Uterus (tissue), 4 donors: Measurements from ENCODE around the gene CORO6. TPM values are rescaled to one million over a fixed set of nuclear protein-coding genes. Genes with fewer than 3 reads are reported as not detected.

ENCODE experiments used
- DNase-seq, 2 donors: peaks; one replicate each; pipeline ENCODE4 v3.0.0-alpha.2; 2019 to 2020
- H3K27ac ChIP-seq, 2 donors: fragments of 200-600 bp; sonication (generic); 1 replicate in 1 of 2; 2 replicates in 1 of 2; pipeline ENCODE4 v1.5.1; 2016 to 2018
- H3K27me3 ChIP-seq, 2 donors: fragments of 200-600 bp; sonication (generic); one replicate each; pipeline ENCODE4 v1.5.1; 2018 to 2019; ENCODE audit warnings: control low read depth in 1 of 2
- H3K36me3 ChIP-seq, 2 donors: fragments of 200-600 bp; sonication (generic); one replicate each; pipeline ENCODE4 v1.5.1; 2019; ENCODE audit warnings: control low read depth in 1 of 2
- H3K4me1 ChIP-seq, 2 donors: fragments of 200-600 bp; sonication (generic); one replicate each; pipeline ENCODE4 v1.5.1; 2018 to 2019; ENCODE audit warnings: control low read depth in 1 of 2
- H3K4me3 ChIP-seq, 2 donors: fragments of 200-600 bp; sonication (generic); 1 replicate in 1 of 2; 2 replicates in 1 of 2; pipeline ENCODE4 v1.5.1; 2018 to 2019; ENCODE audit warnings: mild to moderate bottlenecking in 1 of 2
- H3K9me3 ChIP-seq, 2 donors: fragments of 200-600 bp; sonication (generic); one replicate each; pipeline ENCODE4 v1.5.1; 2019; ENCODE audit warnings: control low read depth in 1 of 2
- CTCF ChIP-seq, 4 experiments: fragments of 200-600 bp in 2 of 4; fragments of 450-650 bp in 2 of 4; sonication (generic) in 2 of 4; IDR thresholded peaks; one replicate each; pipeline ENCODE4 v1.5.1; 2016 to 2019; ENCODE audit warnings: antibody characterized with exemption in 4 of 4, mild to moderate bottlenecking in 2 of 4, moderate library complexity in 1 of 4
- POLR2A ChIP-seq, 2 donors: fragments of 450-650 bp; IDR thresholded peaks; one replicate each; pipeline ENCODE4 v1.6.1; 2016; ENCODE audit warnings: antibody characterized with exemption in 2 of 2, mild to moderate bottlenecking in 1 of 2, moderate library complexity in 1 of 2
- intact Hi-C: fragments of 100-400 bp; cut with DNase I; formaldehyde crosslinking; loops from one replicate; pipeline ENCODE4 v1.15.1; 2023; ENCODE audit warnings: low total_unique reads
- total RNA-seq, 4 donors: library from RNA; depleted of rRNA in 3 of 4; stranded (reverse); fragments of >200 nt in 3 of 4; gene quantifications; one replicate each; pipeline versions ENCODE4 v1.1.0 to v1.2.4, GENCODE V29; 2014 to 2023
- donor health status: DM: yes; HTN: yes; CAD: no.

The CORO6 gene
- total RNA-seq, 4 donors from 2014 or later, result 3.8 to 7.8 (median 5.1) TPM

- Histone ChIP-seq H3K27ac (no peak overlapping the region), H3K36me3 (no peaks in the 10 kb centered on the region), H3K9me3 (no peaks in the 10 kb centered on the region), H3K4me3 (no peak overlapping the region), H3K27me3 (peaks cover 0 to 2% of the 10 kb centered on the region in 2 donors), H3K4me1 (peaks cover 0 to 18% of the 10 kb centered on the region in 2 donors)
- TF ChIP-seq POLR2A (IDR thresholded peaks at IDR 0.05), result no peak
- no peak for TF ChIP-seq CTCF (IDR thresholded peaks at IDR 0.05)
- DNase-seq, result no peak
- intact Hi-C loops, result no loop called here
Observed at GRCh38 chr17:29612094-29612403, 10.7 kb downstream of the CORO6 start.

DNA sequence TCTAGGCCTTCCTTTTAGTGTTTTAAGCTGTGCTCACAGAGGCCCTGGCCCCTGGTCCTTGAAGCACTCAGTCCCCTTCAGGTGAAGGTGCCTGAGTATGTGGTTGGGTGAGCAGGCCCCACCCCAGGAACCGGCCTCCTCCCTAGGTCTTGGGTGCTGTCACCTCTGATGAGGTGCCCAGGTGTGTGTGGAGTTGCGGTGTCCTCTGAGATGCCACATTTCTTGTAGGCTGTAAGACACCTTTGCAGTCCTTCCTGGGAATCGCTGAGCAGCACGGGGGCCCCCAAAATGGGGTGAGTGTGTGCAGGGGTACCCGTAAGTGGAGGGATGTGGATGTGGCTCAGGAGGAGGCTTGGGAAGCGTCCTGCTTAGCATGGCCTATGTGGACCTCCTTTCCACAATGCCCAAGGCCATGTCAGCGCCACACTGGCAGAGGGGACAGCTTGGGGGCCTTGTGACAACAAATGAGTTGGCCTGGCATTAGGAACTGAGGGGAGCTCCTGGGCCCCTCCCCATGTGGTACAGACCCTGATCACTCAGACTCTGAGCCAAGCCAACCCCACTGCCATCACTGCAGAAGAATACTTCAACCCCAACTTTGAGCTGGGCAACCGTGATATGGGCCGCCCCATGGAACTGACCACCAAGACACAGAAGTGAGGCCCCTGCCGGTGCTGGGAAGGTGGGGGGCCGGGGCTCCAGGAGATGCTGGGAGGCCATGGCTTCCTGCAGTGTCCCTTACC lies 11.2 kb downstream of the CORO6 start:
- Histone ChIP-seq H3K4me1 (peaks cover 0 to 13% of the 10 kb centered on the region in 2 donors), H3K4me3 (no peak overlapping the region), H3K27ac (no peak overlapping the region), H3K27me3 (no peaks in the 10 kb centered on the region), H3K9me3 (no peaks in the 10 kb centered on the region), H3K36me3 (no peaks in the 10 kb centered on the region)
- DNase-seq, result no peak
- intact Hi-C loops, result no loop called here
- TF ChIP-seq POLR2A (IDR thresholded peaks at IDR 0.05) (no peak), CTCF (IDR thresholded peaks at IDR 0.05) (no peak)

DNA sequence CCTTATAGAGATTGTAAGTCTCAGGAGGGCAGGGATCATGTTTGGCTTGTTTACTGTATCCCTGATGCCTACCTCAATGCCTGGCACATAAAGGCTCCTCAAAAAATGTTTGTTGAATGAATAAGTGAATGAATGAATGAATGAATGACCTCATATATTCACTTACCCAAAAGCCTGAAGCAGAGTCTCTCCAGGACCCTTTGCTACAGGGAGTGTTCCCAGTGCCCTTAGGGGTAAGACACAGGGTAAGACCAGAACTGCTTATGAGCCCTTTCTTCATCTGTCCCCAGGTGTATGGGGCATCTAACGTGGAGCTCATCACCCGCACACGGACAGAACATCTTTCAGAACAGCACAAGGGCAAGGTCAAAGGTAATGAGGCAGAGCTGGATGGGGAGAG lies 12.3 kb downstream of the CORO6 start:
- no peak for DNase-seq
- H3K36me3 ChIP-seq, result no peaks in the 10 kb centered on the region
- no peak for TF ChIP-seq CTCF (IDR thresholded peaks at IDR 0.05)
- no peak for TF ChIP-seq POLR2A (IDR thresholded peaks at IDR 0.05)
- H3K27ac ChIP-seq, result no peak overlapping the region
- no peaks in the 10 kb centered on the region for H3K9me3 ChIP-seq
- H3K4me1 ChIP-seq, result peaks cover 0 to 11% of the 10 kb centered on the region in 2 donors
- H3K4me3 ChIP-seq, result no peak overlapping the region
- intact Hi-C loops, result no loop called here
- H3K27me3 ChIP-seq, result no peaks in the 10 kb centered on the region

DNA sequence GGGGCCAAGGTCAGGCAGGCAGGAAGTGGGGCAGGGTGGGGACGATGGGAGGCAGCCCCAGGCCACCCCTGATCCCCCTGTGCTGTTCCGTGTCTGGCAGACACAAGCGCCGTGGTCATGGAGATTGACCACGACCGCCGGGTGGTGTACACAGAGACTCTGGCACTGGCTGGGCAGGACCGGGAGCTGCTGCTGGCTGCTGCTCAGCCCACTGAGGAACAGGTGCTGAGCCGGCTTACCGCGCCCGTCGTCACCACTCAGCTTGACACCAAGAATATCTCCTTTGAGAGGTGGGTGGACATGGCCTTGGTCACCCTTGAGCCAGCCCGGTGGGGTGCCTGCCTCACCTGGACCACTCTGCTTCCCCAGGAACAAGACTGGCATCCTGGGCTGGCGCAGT lies 13.7 kb downstream of the CORO6 start:
- Histone ChIP-seq H3K36me3 (no peaks in the 10 kb centered on the region), H3K4me1 (peaks cover 0 to 11% of the 10 kb centered on the region in 2 donors), H3K27me3 (no peaks in the 10 kb centered on the region), H3K27ac (no peak overlapping the region), H3K4me3 (no peak overlapping the region), H3K9me3 (no peaks in the 10 kb centered on the region)
- TF ChIP-seq CTCF (IDR thresholded peaks at IDR 0.05), result no peak
- no peak for TF ChIP-seq POLR2A (IDR thresholded peaks at IDR 0.05)
- intact Hi-C loops, result no loop called here
- no peak for DNase-seq

- Histone ChIP-seq H3K4me3 (no peak overlapping the region), H3K4me1 (no peaks in the 10 kb centered on the region), H3K36me3 (no peaks in the 10 kb centered on the region), H3K27ac (no peak overlapping the region), H3K9me3 (no peaks in the 10 kb centered on the region), H3K27me3 (no peaks in the 10 kb centered on the region)
- DNase-seq, result no peak
- intact Hi-C loops, result no loop called here
- no peak for TF ChIP-seq POLR2A (IDR thresholded peaks at IDR 0.05)
- no peak for TF ChIP-seq CTCF (IDR thresholded peaks at IDR 0.05)
Observed at GRCh38 chr17:29607557-29608195, 15.0 kb downstream of the CORO6 start.
